Measurements from ENCODE around the gene TCF19. TPM values are rescaled to one million over a fixed set of nuclear protein-coding genes. Genes with fewer than 3 reads are reported as not detected.

TCF19 gene
- total RNA-seq, 1 donor from 2014 or later: 17.3 TPM

GRCh38 chr6:31113861-31114540, 44.4 kb upstream of the TCF19 start:
- ChIA-PET CTCF (no interaction called here), POLR2A (interaction anchor here (0.7 kb wide), 1 partner anchor 11 kb away, joined by 3 read pairs; no protein-coding TSS in a partner anchor)
- DNase-seq (no peak), ATAC-seq (ENCODE audit: low read depth) (no peak)
- H3K4me1 Mint-ChIP-seq: peaks cover 5% of the 10 kb centered on the region
- no peak overlapping the region for H3K4me3 Mint-ChIP-seq
- H3K9me3 Mint-ChIP-seq: no peaks in the 10 kb centered on the region
- TF ChIP-seq CTCF (IDR thresholded peaks at IDR 0.05): no peak
- peaks cover 37% of the 10 kb centered on the region for H3K27me3 Mint-ChIP-seq
- intact Hi-C loops (cut with micrococcal nuclease): no loop called here
- no peaks in the 10 kb centered on the region for H3K36me3 Mint-ChIP-seq (ENCODE audit: low read depth)
- no peak overlapping the region for H3K27ac Mint-ChIP-seq

GRCh38 chr6:31114541-31114878, 43.9 kb upstream of the TCF19 start, which contains the start of gene PSORS1C1:
Gene PSORS1C1 (plus strand): TSS chr6:31114800. CDS start chr6:31129633, 14,833 bp downstream.
- CTCF ChIA-PET: no interaction called here
- TF ChIP-seq CTCF (IDR thresholded peaks at IDR 0.05): no peak
- Mint-ChIP-seq H3K4me1 (peaks cover 5% of the 10 kb centered on the region), H3K36me3 (ENCODE audit: low read depth) (no peaks in the 10 kb centered on the region), H3K4me3 (no peak within 1 kb of the TSS), H3K27me3 (peaks cover 35% of the 10 kb centered on the region), H3K9me3 (no peaks in the 10 kb centered on the region), H3K27ac (no peak within 1 kb of the TSS)
- no peak for ATAC-seq (ENCODE audit: low read depth)
- no peak for DNase-seq
- POLR2A ChIA-PET: interaction anchor here (0.7 kb wide), 1 partner anchor 10 kb away, joined by 3 read pairs; no protein-coding TSS in a partner anchor
- intact Hi-C loops (cut with micrococcal nuclease): no loop called here

GRCh38 chr6:31114970-31115849, 43.2 kb upstream of the TCF19 start:
- intact Hi-C loops (cut with micrococcal nuclease): no loop called here
- no peak for TF ChIP-seq CTCF (IDR thresholded peaks at IDR 0.05)
- ATAC-seq (ENCODE audit: low read depth) (no peak), DNase-seq (no peak)
- peaks cover 5% of the 10 kb centered on the region for H3K4me1 Mint-ChIP-seq
- ChIA-PET POLR2A (interaction anchor here (0.7 kb wide), 1 partner anchor 10 kb away, joined by 3 read pairs; no protein-coding TSS in a partner anchor), CTCF (no interaction called here)
- H3K27me3 Mint-ChIP-seq: peaks cover 28% of the 10 kb centered on the region
- no peak overlapping the region for H3K27ac Mint-ChIP-seq
- H3K36me3 Mint-ChIP-seq (ENCODE audit: low read depth): no peaks in the 10 kb centered on the region
- no peak overlapping the region for H3K4me3 Mint-ChIP-seq
- H3K9me3 Mint-ChIP-seq: no peaks in the 10 kb centered on the region

GRCh38 chr6:31115941-31116560, 42.3 kb upstream of the TCF19 start:
- POLR2A ChIA-PET: interaction anchor here (0.5 kb wide), 1 partner anchor 501 kb away, joined by 3 read pairs; no protein-coding TSS in a partner anchor

More at GRCh38 chr6:31115941-31116560, 42.3 kb upstream of the TCF19 start:
- no peak for TF ChIP-seq CTCF (IDR thresholded peaks at IDR 0.05)
- no peak overlapping the region for H3K4me3 Mint-ChIP-seq
- CTCF ChIA-PET: no interaction called here
- intact Hi-C loops (cut with micrococcal nuclease): no loop called here
- no peak for ATAC-seq (ENCODE audit: low read depth)
- H3K4me1 Mint-ChIP-seq: peaks cover 5% of the 10 kb centered on the region
- H3K36me3 Mint-ChIP-seq (ENCODE audit: low read depth): no peaks in the 10 kb centered on the region
- no peak for DNase-seq
- H3K27me3 Mint-ChIP-seq: peaks cover 20% of the 10 kb centered on the region
- no peaks in the 10 kb centered on the region for H3K9me3 Mint-ChIP-seq
- no peak overlapping the region for H3K27ac Mint-ChIP-seq

All from activated B cell treated with CpG ODN at 0.5 μM for 24 hours (primary cell).